Measurements from ENCODE around the gene IQCN.

The IQCN gene

DNA sequence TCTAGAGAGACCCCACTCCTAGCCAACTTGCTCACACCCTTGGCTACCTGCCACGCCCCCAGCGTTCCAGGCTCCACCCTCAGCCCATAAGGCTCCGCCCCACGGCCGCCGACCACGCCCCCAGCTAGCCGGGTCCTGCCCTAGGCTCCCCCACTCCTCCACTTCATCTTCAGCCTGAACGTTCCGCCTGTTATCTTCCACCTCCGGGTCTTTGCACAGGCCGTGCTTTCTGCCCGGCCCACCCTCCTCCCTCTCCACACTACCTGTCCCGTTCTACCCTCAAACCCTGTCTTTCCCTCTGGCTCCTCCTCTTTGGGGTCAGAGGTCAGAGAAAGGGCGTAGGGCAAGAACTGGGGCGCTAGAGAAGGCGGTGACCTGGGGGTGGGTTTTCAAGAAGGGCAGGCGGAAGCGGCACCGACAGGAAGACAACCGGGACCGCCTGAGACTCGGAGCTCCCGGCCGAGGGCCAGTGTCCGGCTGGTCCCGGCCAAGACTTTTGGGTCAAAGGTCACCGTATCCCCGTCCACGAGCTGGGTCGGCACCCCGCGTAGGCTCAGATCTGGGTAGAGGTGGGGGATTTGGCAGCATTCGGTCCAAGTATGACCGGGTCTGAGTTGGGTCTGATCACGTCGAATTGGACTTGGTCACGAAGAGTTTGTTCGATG is 50.3 kb downstream of the IQCN start:
- TF ChIP-seq, protein P1, sequence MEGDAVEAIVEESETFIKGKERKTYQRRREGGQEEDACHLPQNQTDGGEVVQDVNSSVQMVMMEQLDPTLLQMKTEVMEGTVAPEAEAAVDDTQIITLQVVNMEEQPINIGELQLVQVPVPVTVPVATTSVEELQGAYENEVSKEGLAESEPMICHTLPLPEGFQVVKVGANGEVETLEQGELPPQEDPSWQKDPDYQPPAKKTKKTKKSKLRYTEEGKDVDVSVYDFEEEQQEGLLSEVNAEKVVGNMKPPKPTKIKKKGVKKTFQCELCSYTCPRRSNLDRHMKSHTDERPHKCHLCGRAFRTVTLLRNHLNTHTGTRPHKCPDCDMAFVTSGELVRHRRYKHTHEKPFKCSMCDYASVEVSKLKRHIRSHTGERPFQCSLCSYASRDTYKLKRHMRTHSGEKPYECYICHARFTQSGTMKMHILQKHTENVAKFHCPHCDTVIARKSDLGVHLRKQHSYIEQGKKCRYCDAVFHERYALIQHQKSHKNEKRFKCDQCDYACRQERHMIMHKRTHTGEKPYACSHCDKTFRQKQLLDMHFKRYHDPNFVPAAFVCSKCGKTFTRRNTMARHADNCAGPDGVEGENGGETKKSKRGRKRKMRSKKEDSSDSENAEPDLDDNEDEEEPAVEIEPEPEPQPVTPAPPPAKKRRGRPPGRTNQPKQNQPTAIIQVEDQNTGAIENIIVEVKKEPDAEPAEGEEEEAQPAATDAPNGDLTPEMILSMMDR (conservative IDR thresholded peaks at IDR 0.05; ENCODE audit: low read depth): no peak
- CTCF ChIA-PET: interaction anchor here (0.6 to 0.7 kb wide), 2 partner anchors 9 to 125 kb away, joined by 3 read pairs; no protein-coding TSS in a partner anchor
- POLR2A ChIA-PET (ENCODE audit: low non-redundant PET): interaction anchor here (0.5 kb wide), 1 partner anchor 98 kb away, joined by 4 read pairs; no protein-coding TSS in a partner anchor
- peak; percentile 55 for DNase-seq (ENCODE audit: low spot score)
- peak overlapping the region; percentile 60 for H3K27ac ChIP-seq

DNA sequence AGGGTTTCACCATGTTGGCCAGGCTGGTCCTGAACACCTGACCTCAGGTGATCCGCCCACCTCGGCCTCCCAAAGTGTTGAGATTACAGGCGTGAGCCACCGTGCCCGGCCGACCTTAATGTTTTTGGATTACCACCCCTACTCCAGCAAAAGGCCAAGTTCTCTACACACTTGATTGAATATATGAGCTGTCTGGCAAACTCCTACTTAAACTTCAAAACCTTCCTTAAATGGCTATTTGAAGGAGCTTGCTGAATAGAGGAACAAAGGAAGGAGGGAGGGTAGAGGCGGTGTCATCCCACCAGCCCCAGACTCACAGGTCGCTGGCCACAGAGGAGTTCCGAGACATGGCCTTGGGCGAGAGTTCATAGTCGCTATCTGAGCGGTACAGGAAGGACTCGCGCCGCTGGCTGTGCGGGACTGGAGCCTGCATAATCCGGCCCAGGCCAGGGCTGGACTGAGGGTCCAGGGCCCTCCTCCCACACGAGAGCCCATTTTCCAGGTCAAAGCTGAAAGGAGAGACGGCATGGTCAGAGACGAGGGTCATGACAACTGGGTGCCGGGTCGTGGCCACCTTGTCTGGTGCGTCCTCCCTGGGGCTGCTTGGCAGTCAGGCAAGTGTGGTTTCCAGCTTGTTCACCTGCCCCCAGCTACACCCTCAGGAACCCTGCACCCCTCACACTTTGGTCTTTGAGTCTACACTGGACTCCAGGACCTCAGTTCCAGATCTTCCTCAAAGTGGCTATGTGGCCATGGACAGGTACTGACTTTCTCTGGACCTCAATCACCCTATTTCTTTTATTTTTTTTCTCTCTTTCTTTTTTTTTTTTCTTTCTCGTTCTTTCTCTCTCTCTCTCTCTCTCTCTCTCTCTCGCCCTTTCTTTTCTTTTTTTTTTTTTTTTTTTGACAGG is 52.2 kb downstream of the IQCN start:
- TF ChIP-seq, protein P1 (conservative IDR thresholded peaks at IDR 0.05; ENCODE audit: low read depth): no peak
- DNase-seq (ENCODE audit: low spot score): no peak
- POLR2A ChIA-PET (ENCODE audit: low non-redundant PET): interaction anchor here (0.6 kb wide), 2 partner anchors 112 to 397 kb away, joined by 4 to 11 read pairs; no protein-coding TSS in a partner anchor
- CTCF ChIA-PET: interaction anchor here (0.6 kb wide), 1 partner anchor 197 kb away, joined by 3 read pairs; the partner anchor contains the start of gene SSBP4
- H3K27ac ChIP-seq: no peak overlapping the region

DNA sequence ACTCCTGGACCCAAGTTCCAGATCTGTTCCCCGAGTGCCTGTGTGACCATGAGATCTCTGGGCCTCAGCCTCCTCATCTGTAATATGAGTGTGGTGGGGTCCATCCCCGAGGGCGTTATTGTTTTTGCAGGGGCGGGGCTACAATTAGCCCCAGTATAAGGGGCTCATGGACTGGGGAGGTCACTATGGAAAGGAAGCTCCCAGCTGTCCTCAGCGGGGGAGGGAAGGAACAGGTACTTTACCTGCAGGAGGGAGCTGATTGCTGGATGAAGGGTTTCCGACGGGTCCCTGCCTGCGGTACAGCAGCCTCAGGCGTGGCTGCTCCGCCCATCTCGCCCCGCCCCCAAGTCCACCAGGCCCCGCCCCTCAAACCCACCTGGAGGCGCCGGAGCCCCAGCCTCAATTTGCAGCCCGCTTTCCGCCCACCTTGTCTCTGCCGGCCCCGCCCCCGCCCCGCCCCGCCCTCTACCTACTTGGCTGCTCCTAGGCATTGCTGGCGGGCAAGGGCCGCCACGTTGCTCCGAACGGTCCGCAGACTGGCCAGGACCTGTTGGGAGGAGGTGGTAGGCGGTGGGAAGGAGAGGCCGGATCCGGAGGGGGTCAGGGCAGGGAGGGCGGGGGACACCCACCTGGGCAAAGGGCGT is 53.5 kb downstream of the IQCN start:
- peak; percentile 36 for DNase-seq (ENCODE audit: low spot score)
- POLR2A ChIA-PET (ENCODE audit: low non-redundant PET): no interaction called here
- no peak overlapping the region for H3K27ac ChIP-seq
- TF ChIP-seq, protein P1 (conservative IDR thresholded peaks at IDR 0.05; ENCODE audit: low read depth): no peak
- CTCF ChIA-PET: interaction anchor here (1.1 kb wide), 1 partner anchor 12 kb away, joined by 5 read pairs; no protein-coding TSS in a partner anchor

DNA sequence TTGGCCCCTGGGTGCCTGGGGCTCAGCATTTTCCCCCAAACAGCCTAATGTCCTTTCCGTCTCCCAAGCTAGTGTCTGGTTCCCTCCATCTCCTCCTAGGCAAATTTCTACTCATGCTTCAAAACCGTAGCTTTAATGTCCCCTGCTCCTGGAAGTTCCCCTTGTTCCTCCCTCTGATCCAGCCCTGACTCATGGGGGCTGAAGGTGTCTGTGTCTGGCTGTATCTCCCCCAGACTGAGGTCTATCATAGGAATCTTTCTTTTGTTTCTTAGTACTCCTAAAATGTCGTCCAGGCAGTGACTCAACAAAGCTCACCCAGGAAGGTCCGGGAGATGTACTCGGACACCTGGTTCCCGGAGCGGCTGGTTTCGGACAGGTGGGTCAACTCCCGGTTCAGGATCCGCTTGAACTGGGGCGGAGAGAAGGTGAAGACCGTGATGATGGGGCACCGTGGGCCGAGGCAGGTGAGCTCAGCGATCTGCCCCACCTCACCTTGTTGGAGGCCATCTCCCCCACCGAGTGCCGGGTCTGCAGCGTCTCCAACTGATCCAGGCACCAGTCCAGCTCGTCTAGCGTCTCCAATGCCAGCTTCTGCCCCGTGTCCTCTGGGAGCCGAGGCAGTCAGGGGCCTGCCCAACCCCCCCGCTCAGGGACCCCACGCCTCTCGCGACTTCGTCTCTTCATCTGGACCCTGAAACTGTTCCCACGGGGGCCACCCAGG is 54.2 kb downstream of the IQCN start:
- CTCF ChIA-PET: interaction anchor here (0.5 to 1.1 kb wide), 5 partner anchors 12 to 52 kb away, joined by 3 to 10 read pairs (median 3); no protein-coding TSS in a partner anchor
- no peak for DNase-seq (ENCODE audit: low spot score)
- TF ChIP-seq, protein P1 (conservative IDR thresholded peaks at IDR 0.05; ENCODE audit: low read depth): no peak
- POLR2A ChIA-PET (ENCODE audit: low non-redundant PET): no interaction called here
- no peak overlapping the region for H3K27ac ChIP-seq

DNA sequence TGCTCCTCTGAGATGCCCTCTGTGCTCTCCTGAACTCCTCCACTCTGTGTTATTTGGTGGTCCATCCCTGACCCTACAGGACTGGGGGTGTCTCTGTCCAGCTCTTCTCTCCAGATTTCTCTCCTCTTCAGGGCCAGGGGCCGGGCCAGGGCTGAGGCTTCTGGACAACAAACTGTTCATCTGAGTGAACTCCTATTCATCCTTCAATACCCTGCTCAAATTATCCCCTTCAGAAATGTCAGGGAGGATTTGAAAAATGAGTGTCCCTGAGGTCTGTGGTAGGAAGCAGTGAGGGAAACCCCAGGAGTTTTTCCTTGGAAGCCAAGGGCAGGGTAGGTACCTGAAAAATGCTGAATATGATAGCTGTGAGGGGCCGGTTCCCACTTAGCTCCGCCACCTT is 55.7 kb downstream of the IQCN start:
- H3K27ac ChIP-seq: no peak overlapping the region
- POLR2A ChIA-PET (ENCODE audit: low non-redundant PET): no interaction called here
- no peak for DNase-seq (ENCODE audit: low spot score)
- CTCF ChIA-PET: interaction anchor here (0.6 kb wide), 1 partner anchor 37 kb away, joined by 3 read pairs; a partner anchor contains a TSS
- TF ChIP-seq, protein P1 (conservative IDR thresholded peaks at IDR 0.05; ENCODE audit: low read depth): no peak

Data from RWPE1 (cell line).